ENCODE measurements around the gene SCUBE2. TPM values are rescaled to one million over a fixed set of nuclear protein-coding genes. Genes with fewer than 3 reads are reported as not detected.

The SCUBE2 gene
- total and polyA plus RNA-seq, 8 donors, result 3.8 to 33.8 (median 16.5) TPM

DNA sequence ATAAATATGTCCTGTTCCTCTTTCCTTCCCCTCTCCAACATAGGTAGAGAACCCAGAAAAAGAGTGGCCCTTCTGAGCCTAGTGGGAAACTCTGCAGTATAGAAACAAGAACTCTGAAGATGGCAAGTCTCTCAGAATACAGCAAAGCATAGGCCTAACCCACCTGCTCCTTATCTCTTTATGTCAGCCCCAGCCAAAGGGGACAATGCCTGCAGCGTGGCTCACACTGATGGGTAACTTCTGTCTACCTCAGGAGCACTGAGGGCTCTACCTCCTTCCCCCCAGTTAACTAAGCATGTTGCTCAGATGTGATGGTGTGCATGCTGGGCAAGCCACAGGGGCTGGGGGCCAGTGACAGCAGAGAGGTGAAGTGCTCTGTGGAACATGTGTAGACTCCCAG lies 82.7 kb downstream of the SCUBE2 start:
- DNase-seq (no peak), ATAC-seq (no peak), FAIRE-seq (no peak)
- intact Hi-C loops (cut with DNase I), result no loop called here
- 68 to 75% methylated on average over 1 of the region's 1 CpG for WGBS, 2 donors
- no peaks in the 10 kb centered on the region for H3K9me3 ChIP-seq
- H3K36me3 ChIP-seq, result no peaks in the 10 kb centered on the region
- no peak overlapping the region for H3K4me3 ChIP-seq
- no peak for TF ChIP-seq CTCF (IDR thresholded peaks at IDR 0.05)
- peaks cover 0 to 5% (median under 1%) of the 10 kb centered on the region in 3 donors for H3K4me1 ChIP-seq
- H3K27ac ChIP-seq, result no peak overlapping the region
- H3K27me3 ChIP-seq, result no peaks in the 10 kb centered on the region

DNA sequence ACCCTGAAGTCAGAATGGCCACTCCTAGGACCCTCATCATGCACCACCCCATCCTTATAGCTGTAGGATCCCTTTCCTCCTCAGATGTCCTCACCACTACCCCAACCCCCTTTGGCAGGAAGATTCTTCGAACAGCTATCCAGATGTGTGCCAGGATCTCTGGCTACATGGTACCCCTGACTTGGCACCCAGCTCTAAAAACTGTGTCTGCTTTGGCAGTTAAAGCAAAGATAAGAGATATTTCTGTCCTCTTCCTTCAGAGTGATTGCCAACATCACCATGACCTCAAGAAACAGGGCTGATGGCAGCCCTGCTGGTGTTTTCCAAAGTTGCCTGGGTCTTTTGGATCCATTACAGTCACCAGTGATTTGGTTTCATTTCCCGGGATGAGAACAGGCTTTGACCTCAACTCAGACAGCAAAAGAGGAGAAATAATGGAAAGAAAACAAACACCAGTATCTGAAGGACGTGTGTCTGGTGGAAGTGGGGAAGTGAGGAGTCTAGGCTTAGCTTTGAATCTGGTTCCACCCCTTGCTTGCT lies 83.3 kb downstream of the SCUBE2 start:
- no peak for ATAC-seq
- no peak overlapping the region for H3K4me3 ChIP-seq

DNA sequence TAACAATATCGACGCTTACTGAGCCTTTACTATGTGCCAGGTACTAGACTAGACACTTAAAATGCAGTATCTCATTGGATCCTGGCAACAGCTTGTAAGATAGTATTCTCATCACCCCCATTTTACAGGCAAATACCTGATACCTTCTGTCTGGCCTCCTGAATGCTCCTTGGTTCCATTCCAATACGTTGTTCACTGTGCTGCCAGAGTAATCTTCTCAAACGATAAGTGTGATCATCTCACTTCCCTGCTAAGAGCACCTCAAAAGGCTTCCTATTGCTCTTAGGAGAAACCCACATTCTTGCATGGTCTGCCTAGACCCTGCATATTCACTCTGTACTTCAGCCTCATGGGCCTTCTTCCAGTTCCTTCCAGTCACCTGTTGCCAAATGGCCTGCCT lies 86.3 kb downstream of the SCUBE2 start:
- DNase-seq (no peak), FAIRE-seq (no peak), ATAC-seq (no peak)
- intact Hi-C loops (cut with DNase I), result no loop called here
- TF ChIP-seq CTCF (IDR thresholded peaks at IDR 0.05), result no peak
- WGBS, 2 donors, result 77 to 87% methylated on average over 4 of the region's 4 CpGs
- peaks cover 0 to 25% (median 7%) of the 10 kb centered on the region in 4 donors for H3K27me3 ChIP-seq
- no peaks in the 10 kb centered on the region for H3K9me3 ChIP-seq
- H3K4me3 ChIP-seq, result no peak overlapping the region
- H3K27ac ChIP-seq, result no peak overlapping the region
- H3K4me1 ChIP-seq, result peaks cover 0 to 9% (median 8%) of the 10 kb centered on the region in 3 donors
- no peaks in the 10 kb centered on the region for H3K36me3 ChIP-seq

More for the DNA sequence above, 83.3 kb downstream of the SCUBE2 start:
- intact Hi-C loops (cut with DNase I), result no loop called here
- 50 to 54% methylated on average over 3 of the region's 3 CpGs for WGBS, 2 donors
- Histone ChIP-seq H3K4me1 (peaks cover 0 to 9% (median 7%) of the 10 kb centered on the region in 3 donors), H3K36me3 (no peaks in the 10 kb centered on the region), H3K27ac (no peak overlapping the region), H3K9me3 (no peaks in the 10 kb centered on the region), H3K27me3 (peaks cover 0 to 4% (median 0%) of the 10 kb centered on the region in 4 donors)
- FAIRE-seq (no peak), DNase-seq (no peak)
- TF ChIP-seq CTCF (IDR thresholded peaks at IDR 0.05), result no peak

DNA sequence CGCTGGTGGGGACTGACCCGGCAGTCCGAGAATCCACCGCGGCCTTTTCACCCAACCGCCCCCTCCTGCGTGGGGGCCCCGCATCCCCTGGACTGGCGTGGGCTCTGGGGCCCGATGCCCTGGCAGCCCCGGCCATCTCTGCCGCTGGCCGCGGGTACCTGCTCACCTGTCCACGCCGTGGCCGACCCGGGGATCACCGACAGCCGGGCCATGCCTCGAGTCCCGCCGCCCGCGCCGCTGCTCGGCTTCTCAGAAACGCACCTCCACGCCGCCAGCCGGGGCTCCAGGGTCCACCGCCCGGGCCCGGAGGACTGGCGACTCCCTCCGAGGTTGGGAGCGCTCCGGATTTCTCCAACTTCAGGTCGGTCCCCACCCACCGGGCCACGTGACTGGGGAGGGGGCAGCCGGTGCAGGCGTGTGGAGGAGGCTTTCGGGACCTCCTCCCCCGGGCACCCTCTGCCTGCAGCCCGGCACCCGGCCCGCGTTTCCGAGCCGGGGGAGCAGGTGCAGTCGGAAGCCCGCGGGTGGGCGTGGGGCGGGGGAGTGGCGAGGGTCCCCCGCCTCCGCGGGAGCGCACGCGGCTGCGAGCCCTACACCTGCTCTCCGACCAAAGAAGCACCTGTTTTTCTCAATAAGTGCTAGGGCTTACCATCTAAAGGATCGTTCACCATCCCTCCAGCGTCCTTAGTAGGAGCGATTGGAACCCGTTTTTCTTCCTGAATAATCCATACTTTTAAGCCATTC lies 87.0 kb downstream of the SCUBE2 start:
- ATAC-seq (peak in 3 of 4 donors; percentile 19 to 48 (median 39)), FAIRE-seq (no peak), DNase-seq (peak; percentile 5 to 75 (median 35))
- intact Hi-C loops (cut with DNase I), result no loop called here
- peaks cover 0 to 9% (median 8%) of the 10 kb centered on the region in 3 donors for H3K4me1 ChIP-seq
- no peaks in the 10 kb centered on the region for H3K36me3 ChIP-seq
- 18% methylated on average over 52 to 69 of the region's 69 CpGs for WGBS, 2 donors
- H3K9me3 ChIP-seq, result no peaks in the 10 kb centered on the region
- no peak overlapping the region for H3K27ac ChIP-seq
- H3K4me3 ChIP-seq, result peak overlapping the region; percentile 38 to 57 (median 46)
- TF ChIP-seq CTCF (IDR thresholded peaks at IDR 0.05), result no peak
- H3K27me3 ChIP-seq, result peaks cover 0 to 25% (median 10%) of the 10 kb centered on the region in 4 donors

Data from pancreas (tissue), 10 donors.